ENCODE measurements around the gene CACNG5.

DNA sequence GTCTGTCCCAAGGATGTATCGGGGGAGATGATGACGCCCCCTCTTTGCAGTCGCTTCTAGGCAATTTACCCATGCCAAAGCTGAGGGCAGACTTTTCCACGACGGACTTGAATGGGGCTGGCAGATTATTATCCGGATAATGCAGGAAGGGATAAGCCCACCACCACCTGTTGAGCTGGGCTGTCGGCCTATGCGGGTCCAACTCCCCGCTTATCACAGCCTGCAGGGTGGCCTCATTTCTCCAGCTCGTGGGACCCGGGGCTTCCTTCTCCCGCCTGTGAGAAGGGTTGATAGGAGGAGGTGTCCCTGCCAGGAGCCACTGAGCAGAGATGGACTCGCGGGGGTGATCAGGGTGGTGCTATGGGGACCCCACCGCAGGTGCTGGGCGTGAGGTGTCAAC lies 559 bp downstream of the CACNG5 start:
- TF ChIP-seq, protein P1, sequence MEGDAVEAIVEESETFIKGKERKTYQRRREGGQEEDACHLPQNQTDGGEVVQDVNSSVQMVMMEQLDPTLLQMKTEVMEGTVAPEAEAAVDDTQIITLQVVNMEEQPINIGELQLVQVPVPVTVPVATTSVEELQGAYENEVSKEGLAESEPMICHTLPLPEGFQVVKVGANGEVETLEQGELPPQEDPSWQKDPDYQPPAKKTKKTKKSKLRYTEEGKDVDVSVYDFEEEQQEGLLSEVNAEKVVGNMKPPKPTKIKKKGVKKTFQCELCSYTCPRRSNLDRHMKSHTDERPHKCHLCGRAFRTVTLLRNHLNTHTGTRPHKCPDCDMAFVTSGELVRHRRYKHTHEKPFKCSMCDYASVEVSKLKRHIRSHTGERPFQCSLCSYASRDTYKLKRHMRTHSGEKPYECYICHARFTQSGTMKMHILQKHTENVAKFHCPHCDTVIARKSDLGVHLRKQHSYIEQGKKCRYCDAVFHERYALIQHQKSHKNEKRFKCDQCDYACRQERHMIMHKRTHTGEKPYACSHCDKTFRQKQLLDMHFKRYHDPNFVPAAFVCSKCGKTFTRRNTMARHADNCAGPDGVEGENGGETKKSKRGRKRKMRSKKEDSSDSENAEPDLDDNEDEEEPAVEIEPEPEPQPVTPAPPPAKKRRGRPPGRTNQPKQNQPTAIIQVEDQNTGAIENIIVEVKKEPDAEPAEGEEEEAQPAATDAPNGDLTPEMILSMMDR (IDR thresholded peaks at IDR 0.05; ENCODE audit: borderline replicate concordance, extremely low read depth, low read length, poor library complexity, severe bottlenecking): no peak
- no peak for TF ChIP-seq EZH2 (IDR thresholded peaks at IDR 0.05; ENCODE audit: borderline replicate concordance, low read depth, low read length, severe bottlenecking)
